ENCODE measurements around the gene CYP24A1.

CYP24A1 gene

GRCh38 chr20:54201268-54201846, 27.6 kb upstream of the CYP24A1 start:
- DNase-seq = no peak

GRCh38 chr20:54200487-54201267, 26.9 kb upstream of the CYP24A1 start:
- DNase-seq = no peak

GRCh38 chr20:54199721-54200176, 26.0 kb upstream of the CYP24A1 start:
- DNase-seq = peak; percentile 67

- no peak for DNase-seq
These were observed 25.5 kb upstream of the CYP24A1 start for GRCh38 chr20:54199283-54199682.

- peak; percentile 75 for DNase-seq
These were observed 24.1 kb upstream of the CYP24A1 start for GRCh38 chr20:54197621-54198604.

- DNase-seq = no peak
These were observed 22.0 kb upstream of the CYP24A1 start for GRCh38 chr20:54195483-54196472.

GRCh38 chr20:54194724-54195438, 21.1 kb upstream of the CYP24A1 start:
- peak; percentile 50 for DNase-seq

GRCh38 chr20:54193817-54194216, 20.0 kb upstream of the CYP24A1 start:
- DNase-seq = no peak

GRCh38 chr20:54190217-54190616, 16.4 kb upstream of the CYP24A1 start:
- peak; percentile 53 for DNase-seq

- peak; percentile 39 for DNase-seq
These were observed 15.8 kb upstream of the CYP24A1 start for GRCh38 chr20:54189630-54190029.

GRCh38 chr20:54188132-54188849, 14.5 kb upstream of the CYP24A1 start:
- DNase-seq = peak; percentile 58

- DNase-seq = no peak
These were observed 11.3 kb upstream of the CYP24A1 start for GRCh38 chr20:54184904-54185626.

GRCh38 chr20:54184071-54184470, 10.3 kb upstream of the CYP24A1 start:
- no peak for DNase-seq

GRCh38 chr20:54180931-54181330, 7.1 kb upstream of the CYP24A1 start:
- DNase-seq = no peak

GRCh38 chr20:54179946-54180345, 6.2 kb upstream of the CYP24A1 start:
- no peak for DNase-seq

GRCh38 chr20:54178256-54178655, 4.5 kb upstream of the CYP24A1 start:
- no peak for DNase-seq

- no peak for DNase-seq
These were observed 3.6 kb upstream of the CYP24A1 start for GRCh38 chr20:54177378-54177777.

- peak; percentile 73 for DNase-seq
These were observed 2.8 kb upstream of the CYP24A1 start for GRCh38 chr20:54176610-54177009.

GRCh38 chr20:54174457-54175175, 830 bp upstream of the CYP24A1 start:
- no peak for DNase-seq
